Stimulated activated CD4-positive, alpha-beta T cell treated with anti-CD3 and anti-CD28 coated beads, TNF-alpha, amount 100 ng/mL, for 48 hours (primary cell): ENCODE data around the gene CBX8.

ENCODE experiments used
- DNase-seq, 3 donors: peaks; one replicate each; pipeline ENCODE4 v3.0.0-alpha.2; 2020; ENCODE audit warnings: low read depth in 3 of 3

CBX8 gene

GRCh38 chr17:79750650-79751545 is 46.0 kb downstream of the CBX8 start:
- no peak for DNase-seq

- DNase-seq = no peak
Measured at GRCh38 chr17:79749958-79750357, 46.9 kb downstream of the CBX8 start.

GRCh38 chr17:79749156-79749815 is 47.6 kb downstream of the CBX8 start:
- no peak for DNase-seq

- DNase-seq = no peak
Measured at GRCh38 chr17:79748295-79749099, 48.4 kb downstream of the CBX8 start.

- no peak for DNase-seq
Measured at GRCh38 chr17:79747508-79748294, 49.2 kb downstream of the CBX8 start.

GRCh38 chr17:79746889-79747507 is 49.9 kb downstream of the CBX8 start:
- DNase-seq = no peak

- DNase-seq = no peak
Measured at GRCh38 chr17:79745641-79746105, 51.2 kb downstream of the CBX8 start.

- DNase-seq = no peak
Measured at GRCh38 chr17:79743614-79744013, 53.3 kb downstream of the CBX8 start.

GRCh38 chr17:79742951-79743476 is 53.9 kb downstream of the CBX8 start:
- no peak for DNase-seq

GRCh38 chr17:79742589-79742918 is 54.3 kb downstream of the CBX8 start:
- no peak for DNase-seq
